ENCODE data around the gene KCNN1.

Gene KCNN1

GRCh38 chr19:17950310-17951156 lies 16.4 kb upstream of the KCNN1 start:
- no peak for DNase-seq (ENCODE audit: low spot score)
- ChIA-PET CTCF (interaction anchor here (0.6 to 1.0 kb wide), 4 partner anchors 10 to 46 kb away, joined by 3 to 4 read pairs (median 3); partner anchors contain the start of gene CCDC124), POLR2A (ENCODE audit: low non-redundant PET) (no interaction called here)
- no peak for TF ChIP-seq CTCF (conservative IDR thresholded peaks at IDR 0.05; ENCODE audit: low read depth)
- no peak overlapping the region for H3K27ac ChIP-seq

DNA sequence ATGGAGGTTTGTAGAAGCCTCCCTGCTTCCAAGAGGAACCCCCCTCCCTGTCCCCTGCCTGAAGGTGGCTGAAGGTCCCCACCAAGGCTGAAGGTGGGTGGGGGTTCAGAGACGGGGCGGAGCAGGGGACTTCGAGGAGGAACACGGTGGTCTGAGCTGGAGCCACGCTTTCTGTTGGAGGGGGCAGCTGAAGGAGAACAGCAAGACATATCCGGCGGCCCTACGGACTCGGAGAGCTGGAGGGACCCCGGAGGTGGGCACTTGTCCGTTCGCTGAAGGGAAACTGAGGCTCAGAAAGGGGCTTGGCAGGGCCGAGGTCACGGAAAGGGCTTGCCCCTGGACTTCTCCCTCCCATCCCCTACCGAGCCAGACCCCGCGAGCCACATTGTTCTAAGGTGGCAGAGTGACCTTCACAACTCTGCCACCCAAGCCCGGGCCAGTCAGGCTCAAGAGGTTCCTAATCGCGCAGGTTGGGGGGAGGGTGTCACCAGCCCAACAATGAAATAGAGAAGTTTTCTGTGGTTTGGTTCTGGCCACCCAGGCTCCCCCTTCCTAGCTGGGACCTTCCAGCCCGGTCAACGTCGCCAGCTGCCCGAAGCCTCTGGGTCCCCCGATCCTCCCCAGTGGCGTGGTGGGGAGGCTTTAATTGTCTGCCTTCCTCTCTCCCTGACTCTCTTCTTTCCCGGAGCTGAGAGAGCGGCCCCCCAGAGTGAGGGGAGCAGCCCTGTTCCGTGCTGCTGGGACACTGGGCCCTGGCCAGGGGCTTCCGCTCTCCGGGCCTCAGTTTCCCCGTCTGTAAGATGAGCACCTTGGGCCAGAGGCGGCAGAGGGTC lies 15.5 kb upstream of the KCNN1 start:
- no peak overlapping the region for H3K27ac ChIP-seq
- POLR2A ChIA-PET (ENCODE audit: low non-redundant PET): interaction anchor here (0.5 kb wide), 1 partner anchor 481 kb away, joined by 3 read pairs; the partner anchor contains the start of gene SLC27A1
- no peak for DNase-seq (ENCODE audit: low spot score)
- TF ChIP-seq CTCF (conservative IDR thresholded peaks at IDR 0.05; ENCODE audit: low read depth): no peak
- CTCF ChIA-PET: interaction anchor here (0.6 to 1.0 kb wide), 4 partner anchors 10 to 1030 kb away, joined by 3 to 4 read pairs (median 3); no protein-coding TSS in a partner anchor

GRCh38 chr19:17951990-17952976 lies 14.6 kb upstream of the KCNN1 start:
- POLR2A ChIA-PET (ENCODE audit: low non-redundant PET): no interaction called here
- DNase-seq (ENCODE audit: low spot score): no peak
- no peak overlapping the region for H3K27ac ChIP-seq
- CTCF ChIA-PET: interaction anchor here (0.7 kb wide), 1 partner anchor 36 kb away, joined by 3 read pairs; no protein-coding TSS in a partner anchor
- no peak for TF ChIP-seq CTCF (conservative IDR thresholded peaks at IDR 0.05; ENCODE audit: low read depth)

GRCh38 chr19:17953316-17953801 lies 13.5 kb upstream of the KCNN1 start:
- no peak for TF ChIP-seq CTCF (conservative IDR thresholded peaks at IDR 0.05; ENCODE audit: low read depth)
- CTCF ChIA-PET: no interaction called here
- H3K27ac ChIP-seq: no peak overlapping the region
- no peak for DNase-seq (ENCODE audit: low spot score)
- POLR2A ChIA-PET (ENCODE audit: low non-redundant PET): no interaction called here

DNA sequence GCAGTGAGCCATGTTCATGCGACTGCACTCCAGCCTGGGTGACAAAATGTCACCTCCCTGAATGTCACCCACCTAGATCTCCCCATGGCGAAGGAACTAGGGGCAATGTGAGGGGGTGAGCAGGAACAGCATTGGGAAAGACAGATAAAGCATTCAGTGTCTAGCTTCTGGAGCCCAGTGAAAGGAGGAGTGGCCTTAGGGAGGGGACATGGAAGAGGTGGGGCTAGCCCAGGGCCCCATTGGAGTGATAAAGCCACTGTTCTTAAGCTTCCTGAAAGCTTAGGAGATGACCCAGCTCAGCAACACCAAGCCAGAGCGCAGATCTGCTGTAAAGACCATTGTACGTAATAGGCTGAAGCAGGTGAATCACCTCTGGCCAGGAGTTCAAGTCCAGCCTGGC lies 13.0 kb upstream of the KCNN1 start:
- H3K27ac ChIP-seq: no peak overlapping the region
- no peak for TF ChIP-seq CTCF (conservative IDR thresholded peaks at IDR 0.05; ENCODE audit: low read depth)
- POLR2A ChIA-PET (ENCODE audit: low non-redundant PET): no interaction called here
- DNase-seq (ENCODE audit: low spot score): no peak
- CTCF ChIA-PET: interaction anchor here (0.9 to 1.4 kb wide), 2 partner anchors 16 to 21 kb away, joined by 3 to 4 read pairs; partner anchors contain the start of gene CCDC124
